ENCODE results near the gene ANKRD11.

- TF ChIP-seq CTCF (IDR thresholded peaks at IDR 0.05) (no peak), ZFX (IDR thresholded peaks at IDR 0.05; ENCODE audit: borderline replicate concordance) (no peak)
Observed at GRCh38 chr16:89404561-89404960, 85.8 kb downstream of the ANKRD11 start.

All from 22Rv1 (cell line).